Neural progenitor cell (in vitro differentiated cells): ENCODE data around the gene APOD. TPM values are rescaled to one million over a fixed set of nuclear protein-coding genes. Genes with fewer than 3 reads are reported as not detected.
"Not testable (repeated sequence)": the region's sequence is repeated elsewhere in the genome, so short reads cannot be mapped to it uniquely, and the experiment has no call there.

Source experiments
- DNase-seq: peaks from one replicate; pipeline ENCODE4 v3.0.0-alpha.2; 2016; ENCODE audit warnings: low spot score
- H2AFZ ChIP-seq: fragments of 200-600 bp; sonication (generic); replicated peaks from 2 replicates; pipeline ENCODE4 v1.6.1; 2016; ENCODE audit warnings: antibody characterized with exemption
- H3F3A ChIP-seq: fragments of 200-600 bp; sonication (generic); 2 replicates; pipeline ENCODE4 v1.6.1; 2016; ENCODE audit warnings: antibody characterized with exemption, low read depth
- H3K27ac ChIP-seq: fragments of 200-600 bp; sonication (generic); 2 replicates; pipeline ENCODE4 v1.5.1; 2016; ENCODE audit warnings: mild to moderate bottlenecking
- H3K27me3 ChIP-seq: fragments of 200-600 bp; sonication (generic); 2 replicates; pipeline ENCODE4 v1.6.1; 2016; ENCODE audit warnings: mild to moderate bottlenecking, moderate library complexity
- H3K36me3 ChIP-seq: fragments of 200-600 bp; sonication (generic); 2 replicates; pipeline ENCODE4 v1.5.1; 2016
- H3K4me1 ChIP-seq: fragments of 200-600 bp; sonication (generic); 2 replicates; pipeline ENCODE4 v1.6.1; 2016; ENCODE audit warnings: mixed run types
- H3K4me2 ChIP-seq: fragments of 200-600 bp; sonication (generic); 2 replicates; pipeline ENCODE4 v1.6.1; 2016
- H3K4me3 ChIP-seq: fragments of 200-600 bp; sonication (generic); 2 replicates; pipeline ENCODE4 v1.5.1; 2016
- H3K79me2 ChIP-seq: fragments of 200-600 bp; sonication (generic); 2 replicates; pipeline ENCODE4 v1.6.1; 2016; ENCODE audit warnings: low read depth
- H3K9ac ChIP-seq: fragments of 200-600 bp; sonication (generic); 2 replicates; pipeline ENCODE4 v1.6.1; 2016
- H3K9me3 ChIP-seq: fragments of 200-600 bp; sonication (generic); 2 replicates; pipeline ENCODE4 v1.5.1; 2016; ENCODE audit warnings: low read depth
- H4K20me1 ChIP-seq: fragments of 200-600 bp; sonication (generic); 2 replicates; pipeline ENCODE4 v1.6.1; 2016; ENCODE audit warnings: low read depth
- H3K27ac Mint-ChIP-seq: 3 replicates; pipeline ENCODE4 v1.8.0; 2021; ENCODE audit warnings: mixed read lengths
- H3K27me3 Mint-ChIP-seq: 2 replicates; pipeline ENCODE4 v1.8.0; 2022; ENCODE audit warnings: low read depth, mild to moderate bottlenecking, inconsistent platforms, moderate library complexity, mixed read lengths; ENCODE audit not compliant: insufficient read depth
- H3K36me3 Mint-ChIP-seq: 3 replicates; pipeline ENCODE4 v1.8.0; 2021; ENCODE audit warnings: mixed read lengths
- H3K4me1 Mint-ChIP-seq: 3 replicates; pipeline ENCODE4 v1.8.0; 2021; ENCODE audit warnings: mixed read lengths
- H3K4me3 Mint-ChIP-seq: 3 replicates; pipeline ENCODE4 v1.8.0; 2021; ENCODE audit warnings: mild to moderate bottlenecking, moderate library complexity, mixed read lengths
- H3K9me3 Mint-ChIP-seq: 3 replicates; pipeline ENCODE4 v1.8.0; 2020; ENCODE audit warnings: mixed read lengths
- total RNA-seq: library from RNA; depleted of rRNA; stranded (reverse); fragments of >200 nt; gene quantifications from 2 replicates; pipeline ENCODE4 v1.2.3, GENCODE V29; 2015; ENCODE audit warnings: low replicate concordance

Gene APOD
- total RNA-seq, 1 donor from 2014 or later: not detected

- not testable (repeated sequence) for H3K36me3 ChIP-seq, H3K9ac ChIP-seq, H3K4me3 Mint-ChIP-seq, H3K36me3 Mint-ChIP-seq, H2AFZ ChIP-seq, H4K20me1 ChIP-seq, H3K79me2 ChIP-seq, H3K4me2 ChIP-seq, H3K9me3 ChIP-seq, H3K27ac ChIP-seq, H3F3A ChIP-seq, H3K27ac Mint-ChIP-seq, H3K4me3 ChIP-seq, DNase-seq, H3K9me3 Mint-ChIP-seq, H3K4me1 ChIP-seq, H3K27me3 Mint-ChIP-seq
- peaks cover 10% of the 10 kb centered on the region for H3K27me3 ChIP-seq
- peaks cover 19% of the 10 kb centered on the region for H3K4me1 Mint-ChIP-seq
These were observed 45.9 kb upstream of the APOD start for GRCh38 chr3:195629682-195630081.

- not testable (repeated sequence) for H3K9me3 Mint-ChIP-seq, H3K79me2 ChIP-seq, H3K36me3 Mint-ChIP-seq, H2AFZ ChIP-seq, H3F3A ChIP-seq, H3K36me3 ChIP-seq, H4K20me1 ChIP-seq, H3K27ac Mint-ChIP-seq, H3K27ac ChIP-seq, H3K4me1 ChIP-seq, H3K27me3 Mint-ChIP-seq, H3K4me3 Mint-ChIP-seq, H3K9ac ChIP-seq, H3K4me2 ChIP-seq, H3K9me3 ChIP-seq, H3K4me3 ChIP-seq, DNase-seq
- peaks cover 10% of the 10 kb centered on the region for H3K27me3 ChIP-seq
- H3K4me1 Mint-ChIP-seq: peaks cover 19% of the 10 kb centered on the region
These were observed 44.7 kb upstream of the APOD start for GRCh38 chr3:195628386-195628920.

- H4K20me1 ChIP-seq, H3K4me3 ChIP-seq, H3K79me2 ChIP-seq, H3F3A ChIP-seq, H3K36me3 ChIP-seq, H3K9ac ChIP-seq, DNase-seq, H3K36me3 Mint-ChIP-seq, H3K27ac ChIP-seq, H3K4me2 ChIP-seq, H2AFZ ChIP-seq, H3K9me3 ChIP-seq, H3K9me3 Mint-ChIP-seq, H3K4me1 ChIP-seq, H3K27me3 Mint-ChIP-seq: not testable (repeated sequence)
- Mint-ChIP-seq H3K4me3 (peak overlapping the region; percentile 23), H3K4me1 (peaks cover 19% of the 10 kb centered on the region), H3K27ac (peak overlapping the region; percentile 57)
- H3K27me3 ChIP-seq: peaks cover 10% of the 10 kb centered on the region
These were observed 44.0 kb upstream of the APOD start for GRCh38 chr3:195627515-195628385.

- H2AFZ ChIP-seq, H3K4me3 ChIP-seq, H3K9me3 Mint-ChIP-seq, H3K27ac ChIP-seq, H4K20me1 ChIP-seq, H3K4me1 ChIP-seq, H3K9me3 ChIP-seq, H3K9ac ChIP-seq, H3F3A ChIP-seq, H3K27me3 Mint-ChIP-seq, DNase-seq, H3K36me3 ChIP-seq, H3K27ac Mint-ChIP-seq, H3K36me3 Mint-ChIP-seq, H3K79me2 ChIP-seq: not testable (repeated sequence)
- Histone ChIP-seq H3K4me2 (peak overlapping the region; percentile 41), H3K27me3 (peaks cover 10% of the 10 kb centered on the region)
- peaks cover 17% of the 10 kb centered on the region for H3K4me1 Mint-ChIP-seq
- H3K4me3 Mint-ChIP-seq: peak overlapping the region; percentile 65
These were observed 41.1 kb upstream of the APOD start for GRCh38 chr3:195624603-195625560.

- not testable (repeated sequence) for H3K27ac Mint-ChIP-seq, H3K27me3 Mint-ChIP-seq, H2AFZ ChIP-seq, DNase-seq, H3K79me2 ChIP-seq, H3K9ac ChIP-seq, H3K9me3 ChIP-seq, H3K9me3 Mint-ChIP-seq, H3K36me3 Mint-ChIP-seq, H3K4me3 Mint-ChIP-seq, H3F3A ChIP-seq, H3K4me1 ChIP-seq, H4K20me1 ChIP-seq, H3K4me2 ChIP-seq, H3K4me3 ChIP-seq, H3K27ac ChIP-seq, H3K36me3 ChIP-seq
- peaks cover 17% of the 10 kb centered on the region for H3K4me1 Mint-ChIP-seq
- H3K27me3 ChIP-seq: peaks cover 10% of the 10 kb centered on the region
These were observed 40.4 kb upstream of the APOD start for GRCh38 chr3:195624171-195624570.

GRCh38 chr3:195623217-195623965 is 39.7 kb upstream of the APOD start:
- not testable (repeated sequence) for H4K20me1 ChIP-seq, H3K27me3 Mint-ChIP-seq, H3K27ac Mint-ChIP-seq

GRCh38 chr3:195622523-195623170 is 38.9 kb upstream of the APOD start:
- not testable (repeated sequence) for H3K27ac ChIP-seq, H3K9me3 ChIP-seq, H4K20me1 ChIP-seq, H3K36me3 Mint-ChIP-seq, H3K27ac Mint-ChIP-seq, H3F3A ChIP-seq, H3K4me1 Mint-ChIP-seq, H3K79me2 ChIP-seq, DNase-seq, H3K9me3 Mint-ChIP-seq, H2AFZ ChIP-seq, H3K9ac ChIP-seq, H3K27me3 Mint-ChIP-seq, H3K4me3 ChIP-seq, H3K4me3 Mint-ChIP-seq, H3K4me1 ChIP-seq, H3K27me3 ChIP-seq, H3K36me3 ChIP-seq, H3K4me2 ChIP-seq

More at GRCh38 chr3:195623217-195623965, 39.7 kb upstream of the APOD start:
- not testable (repeated sequence) for DNase-seq, H3K4me3 Mint-ChIP-seq, H2AFZ ChIP-seq, H3F3A ChIP-seq, H3K4me3 ChIP-seq, H3K9me3 Mint-ChIP-seq, H3K36me3 Mint-ChIP-seq, H3K4me1 ChIP-seq, H3K4me2 ChIP-seq, H3K79me2 ChIP-seq, H3K9ac ChIP-seq, H3K9me3 ChIP-seq, H3K27ac ChIP-seq, H3K36me3 ChIP-seq
- H3K4me1 Mint-ChIP-seq: peaks cover 14% of the 10 kb centered on the region
- peaks cover 10% of the 10 kb centered on the region for H3K27me3 ChIP-seq
